HG02938 (cell line): Measurements from ENCODE around the gene DLG2.
A peak's percentile ranks its signal among the peaks of the same experiment; 100 is the strongest.

Experiments used
- ATAC-seq: cut with Tn5 transposase; IDR thresholded peaks from one replicate; pipeline ENCODE4 v1.9.1; 2021; ENCODE audit warnings: mild to moderate bottlenecking, moderate library complexity; ENCODE audit not compliant: unreplicated experiment

DLG2 gene

DNA sequence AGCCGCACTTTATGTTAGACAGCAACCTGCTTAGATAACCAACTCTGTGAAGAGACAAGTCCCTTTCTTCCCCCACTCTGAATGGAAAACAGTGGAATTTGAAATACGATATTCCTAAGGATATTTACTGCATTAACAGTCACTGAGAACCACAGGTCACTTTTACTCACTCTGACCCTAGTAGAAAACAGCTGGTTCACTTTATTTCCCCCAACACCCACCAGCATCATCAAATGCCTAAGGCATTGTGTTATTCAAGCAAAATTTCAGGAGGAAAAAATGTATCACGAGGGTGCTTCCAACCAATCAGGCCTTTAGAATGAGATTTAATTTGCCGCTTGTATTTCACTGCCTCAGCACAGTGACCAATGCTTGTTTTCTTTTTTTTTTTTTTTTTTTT is 1206.9 kb downstream of the DLG2 start:
- ATAC-seq: no peak

DNA sequence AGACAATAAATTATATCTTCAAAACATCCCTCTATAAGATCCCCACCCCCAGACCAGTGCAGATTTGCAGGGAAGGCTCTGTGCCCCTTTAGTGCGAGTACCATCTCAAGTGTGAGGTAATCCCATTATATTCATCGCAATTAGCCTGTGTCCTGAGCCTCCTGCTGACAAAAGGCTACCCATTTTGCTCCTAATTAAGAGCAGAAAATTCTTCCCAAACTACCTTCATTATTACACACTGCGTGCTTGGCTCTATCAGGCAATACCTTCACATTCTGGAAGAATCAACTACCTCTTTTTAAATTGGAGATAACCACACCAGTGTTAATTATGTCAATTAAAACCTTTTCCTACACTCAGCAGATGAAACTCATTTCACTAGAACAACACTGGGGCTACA is 1207.5 kb downstream of the DLG2 start:
- no peak for ATAC-seq

GRCh38 chr11:84414920-84415319 is 1212.2 kb downstream of the DLG2 start:
- no peak for ATAC-seq

DNA sequence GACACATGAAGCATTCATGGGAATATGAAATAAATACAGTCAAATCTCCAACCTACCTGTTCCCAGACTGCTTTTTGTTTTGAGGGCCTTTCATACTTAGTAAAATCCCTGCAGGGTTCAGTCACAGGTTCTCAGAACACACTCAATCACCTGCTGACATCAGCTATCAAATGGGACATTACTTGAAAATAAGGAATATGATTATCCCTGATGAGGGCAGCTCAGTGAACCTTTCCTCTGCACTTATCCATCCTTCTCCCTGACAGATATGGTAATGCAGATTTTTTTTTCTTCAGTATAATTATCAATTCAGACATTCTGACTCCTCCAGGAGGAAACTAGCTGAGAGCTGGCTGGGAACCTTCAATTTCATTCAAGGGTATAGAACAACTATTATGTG is 1213.6 kb downstream of the DLG2 start:
- no peak for ATAC-seq

DNA sequence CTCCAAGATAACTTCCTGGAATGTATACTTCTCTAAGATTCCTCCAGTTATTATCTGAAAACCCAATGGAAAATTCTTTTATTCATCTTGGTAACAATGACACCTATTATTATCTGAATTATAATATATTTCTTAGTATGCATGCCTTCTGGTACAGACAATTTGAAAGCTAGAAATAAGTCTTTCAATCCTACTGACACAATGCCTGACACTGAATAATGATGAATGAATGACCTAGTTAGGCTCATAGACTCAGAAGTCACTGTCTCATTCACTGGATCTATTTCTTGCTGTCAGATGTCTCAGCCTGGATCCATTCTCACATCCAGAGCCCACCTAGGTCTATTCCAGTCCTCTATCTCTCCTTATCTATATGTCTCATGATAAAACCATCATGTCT is 1214.3 kb downstream of the DLG2 start:
- ATAC-seq: no peak

GRCh38 chr11:84408946-84409411 is 1218.2 kb downstream of the DLG2 start:
- ATAC-seq: no peak

DNA sequence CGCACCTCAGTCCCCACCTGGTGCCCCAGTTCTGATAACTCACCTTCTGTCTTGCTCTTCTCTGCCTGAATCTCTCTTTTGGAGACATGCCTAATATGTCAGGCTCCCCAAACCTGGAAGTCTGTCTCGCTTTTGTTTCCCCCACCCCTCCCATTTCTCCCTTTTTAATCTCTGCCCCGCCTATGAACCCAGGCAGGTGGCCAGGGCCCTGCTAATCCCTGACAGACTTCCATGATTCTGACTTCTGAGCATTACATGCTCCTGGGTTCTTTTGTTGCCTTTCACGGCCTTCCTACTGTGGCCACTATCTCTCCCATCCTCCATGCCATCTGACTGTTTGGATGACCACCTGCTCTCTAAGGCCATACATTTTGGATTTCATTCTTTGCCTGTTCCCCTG is 1220.1 kb downstream of the DLG2 start:
- ATAC-seq: no peak

GRCh38 chr11:84398017-84398626 is 1229.0 kb downstream of the DLG2 start:
- ATAC-seq: peak; percentile 54

- ATAC-seq: no peak
These were observed 1230.6 kb downstream of the DLG2 start for GRCh38 chr11:84396521-84396920.

DNA sequence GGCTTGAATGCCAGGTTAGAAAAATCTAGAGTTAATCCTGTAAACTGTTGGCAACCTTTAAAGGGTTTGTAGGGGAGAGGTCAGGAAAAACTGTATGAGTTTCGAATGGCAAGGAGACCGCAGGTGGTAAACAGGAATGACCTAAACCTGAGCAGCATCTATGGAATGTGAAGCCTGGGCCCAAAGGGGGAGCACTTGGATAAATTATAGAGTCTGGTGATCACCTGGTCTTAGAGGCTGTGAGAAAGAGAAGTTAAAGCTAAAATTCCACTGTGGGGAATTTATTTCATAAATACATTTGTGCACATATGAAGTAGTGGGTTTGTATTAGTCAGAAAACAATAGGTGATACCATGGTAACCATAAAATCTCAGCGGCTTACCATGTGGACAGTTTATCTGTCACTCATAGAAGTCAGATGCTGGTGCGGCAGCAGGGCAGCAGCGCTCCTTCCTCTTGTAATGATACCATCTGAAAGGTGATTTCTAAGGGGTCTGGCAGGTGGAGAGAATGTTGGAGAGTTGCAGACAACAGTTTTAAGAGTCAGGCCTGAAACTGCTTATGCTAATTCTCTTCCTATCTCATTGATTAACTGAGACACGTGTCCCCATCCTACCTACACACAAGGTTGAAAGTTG is 1236.6 kb downstream of the DLG2 start:
- ATAC-seq: no peak

GRCh38 chr11:84389696-84390095 is 1237.4 kb downstream of the DLG2 start:
- no peak for ATAC-seq

DNA sequence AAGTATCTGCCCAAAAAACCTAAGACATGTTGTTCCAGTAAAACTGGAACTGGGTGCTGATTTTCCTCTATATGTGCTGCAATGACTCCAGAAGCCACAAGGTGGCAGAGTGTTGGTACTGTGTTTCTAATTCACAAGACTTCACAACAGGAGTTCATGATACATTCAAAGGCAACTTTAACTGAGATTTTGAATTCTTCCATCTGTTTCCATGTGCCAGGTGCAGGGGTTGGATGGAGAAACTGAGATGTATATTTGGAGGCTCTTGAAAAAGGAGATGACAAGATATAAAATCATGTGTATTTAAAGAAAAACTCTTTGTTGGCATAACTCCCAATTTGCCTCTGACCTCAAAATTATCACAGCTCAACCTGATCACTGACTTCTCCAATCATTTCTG is 1242.4 kb downstream of the DLG2 start:
- ATAC-seq: peak; percentile 84

DNA sequence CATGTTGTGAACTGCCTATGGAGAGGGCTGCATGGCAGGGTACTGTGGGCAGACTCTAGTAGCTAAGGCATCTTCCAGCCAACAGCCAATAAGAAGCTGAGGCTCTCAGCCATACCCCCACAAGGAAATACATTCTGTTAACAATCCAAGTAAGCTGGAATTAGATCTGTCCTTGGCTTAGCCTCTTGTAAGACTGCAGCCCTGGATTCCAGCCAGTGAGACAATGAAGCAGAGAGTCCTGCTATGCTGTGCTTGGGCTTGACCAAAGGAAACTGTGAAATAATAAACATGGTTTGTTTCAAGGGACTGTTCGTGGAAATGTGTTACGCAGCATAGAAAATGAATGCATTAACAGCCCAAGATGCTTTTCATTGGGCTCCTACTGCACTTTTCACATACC is 1243.6 kb downstream of the DLG2 start:
- no peak for ATAC-seq

- no peak for ATAC-seq
These were observed 1245.5 kb downstream of the DLG2 start for GRCh38 chr11:84381666-84382065.

DNA sequence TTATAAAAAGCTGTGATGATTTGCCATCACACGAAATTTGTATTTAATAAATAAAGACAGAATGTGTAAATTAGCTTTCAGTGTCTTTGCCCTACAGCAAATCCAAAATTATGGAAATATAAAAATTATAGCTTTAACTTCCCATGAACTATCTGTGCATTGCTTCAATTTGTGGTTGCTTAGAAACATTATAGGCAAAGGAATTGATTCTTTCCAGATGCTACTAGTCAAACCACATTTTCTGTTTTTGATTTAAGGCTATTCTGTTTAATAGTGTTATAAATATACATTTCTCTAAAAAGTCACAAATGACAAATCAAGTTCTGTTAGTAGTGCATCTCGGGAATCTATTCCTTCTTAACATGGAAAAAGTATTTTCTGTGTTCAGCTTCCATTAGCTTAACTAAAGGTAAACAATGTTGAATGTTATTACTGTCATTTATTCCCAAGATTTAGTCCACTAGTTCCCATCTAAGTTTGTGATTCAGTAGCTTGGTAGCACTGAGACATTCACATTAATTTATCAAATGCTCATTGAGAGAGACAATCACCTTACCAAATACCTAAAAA is 1254.7 kb downstream of the DLG2 start:
- ATAC-seq: no peak

DNA sequence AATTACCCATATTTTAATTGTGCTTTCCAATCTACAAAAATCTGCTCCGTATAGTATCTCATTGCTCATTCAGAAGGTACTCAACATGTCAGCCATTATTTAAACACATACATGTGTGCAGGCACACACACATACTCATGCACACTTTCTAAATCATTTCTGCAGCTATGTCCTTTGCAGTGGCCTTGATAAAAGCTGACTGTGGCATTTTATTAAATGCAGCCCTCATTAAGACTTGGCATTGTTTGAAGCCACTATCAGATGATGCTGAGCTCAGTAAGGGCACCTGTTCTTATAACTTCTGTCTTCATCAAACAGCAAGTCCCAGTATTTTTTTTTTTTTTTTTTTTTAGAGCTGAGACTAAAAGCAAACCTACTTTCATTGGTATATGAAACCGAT is 1269.1 kb downstream of the DLG2 start:
- no peak for ATAC-seq

DNA sequence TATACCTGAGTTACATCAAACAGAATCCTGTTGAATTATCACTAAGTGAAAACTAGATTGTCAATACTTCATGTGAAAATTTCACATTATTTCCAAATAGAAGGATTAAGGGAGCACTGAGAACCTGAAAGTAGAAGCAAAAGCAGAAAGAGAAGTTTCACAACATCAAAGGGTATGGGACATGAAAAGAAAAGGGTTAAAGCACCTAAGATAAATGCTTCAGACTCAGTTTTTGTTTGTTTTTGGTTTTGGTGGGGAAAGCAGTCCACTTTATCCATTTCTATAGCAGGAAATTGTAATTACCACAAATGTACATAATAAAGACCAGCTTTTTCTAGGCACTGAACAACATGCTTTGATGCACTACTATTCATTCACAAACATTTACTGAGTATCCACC is 1271.2 kb downstream of the DLG2 start:
- ATAC-seq: no peak

- no peak for ATAC-seq
These were observed 1281.5 kb downstream of the DLG2 start for GRCh38 chr11:84345597-84345996.

GRCh38 chr11:84345027-84345426 is 1282.1 kb downstream of the DLG2 start:
- no peak for ATAC-seq

DNA sequence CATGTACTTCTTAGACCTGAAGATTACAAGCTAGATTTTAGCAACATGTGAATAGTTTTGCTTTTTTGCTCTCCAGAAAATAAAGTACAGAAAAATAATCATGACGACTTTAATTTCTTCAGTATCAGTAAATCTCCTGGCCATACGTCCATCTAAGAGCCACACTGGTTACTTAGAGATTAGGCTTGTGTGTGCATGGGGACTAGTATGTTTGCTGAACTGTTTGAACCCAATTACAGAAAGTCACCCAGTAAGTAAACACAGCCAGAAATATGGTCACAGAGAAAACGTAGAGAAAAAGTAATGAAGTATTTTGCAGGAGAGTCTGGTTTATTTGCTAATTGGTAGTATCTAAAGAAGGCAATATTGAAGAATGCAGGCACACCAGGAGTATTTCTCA is 1287.3 kb downstream of the DLG2 start:
- no peak for ATAC-seq

GRCh38 chr11:84333221-84333620 is 1293.9 kb downstream of the DLG2 start:
- ATAC-seq: no peak

GRCh38 chr11:84322211-84322610 is 1304.9 kb downstream of the DLG2 start:
- no peak for ATAC-seq

DNA sequence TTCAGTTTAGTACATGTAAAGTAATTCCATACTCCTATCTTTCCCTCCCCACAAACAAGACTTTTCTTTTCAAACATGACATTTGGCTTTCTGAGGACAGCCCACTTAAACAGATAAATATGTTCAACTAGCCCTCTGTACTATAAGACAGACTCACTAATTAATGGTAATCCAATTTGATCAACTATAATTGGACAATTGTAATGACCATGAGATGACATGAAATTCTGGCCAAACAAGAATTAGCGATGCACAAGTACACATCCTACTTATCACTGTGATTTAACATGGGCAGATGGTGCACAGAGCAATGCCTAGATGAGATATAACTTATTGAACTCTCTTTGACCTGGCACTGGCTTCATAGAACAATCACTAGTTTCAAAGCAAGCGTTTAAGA is 1307.3 kb downstream of the DLG2 start:
- ATAC-seq: no peak
